K562 (cell line): Measurements from ENCODE around the gene WASHC4.

Experiments
- CREM ChIP-seq: IDR thresholded peaks from 2 replicates; pipeline ENCODE4 v1.6.1; 2014; ENCODE audit warnings: antibody characterized with exemption, low read depth
- KLF16 ChIP-seq: IDR thresholded peaks from 2 replicates; pipeline ENCODE4 v1.6.1; 2016; ENCODE audit warnings: antibody characterized with exemption
- NR1H2 ChIP-seq: sonication (generic); formaldehyde crosslinking; IDR thresholded peaks from 2 replicates; pipeline ENCODE4 v1.4.0; 2020; ENCODE audit warnings: mild to moderate bottlenecking, missing genetic modification reagents
- POLR2A ChIP-seq: fragments of 450-650 bp; conservative IDR thresholded peaks from 2 replicates; pipeline ENCODE4 v1.6.1; 2016
- SIN3B ChIP-seq: fragments of 450-650 bp; IDR thresholded peaks from 2 replicates; pipeline ENCODE4 v1.6.1; 2017; ENCODE audit warnings: low read depth, mild to moderate bottlenecking, moderate library complexity
- SP1 ChIP-seq: sonication (generic); formaldehyde crosslinking; IDR thresholded peaks from 2 replicates; pipeline ENCODE4 v1.8.1; 2022; ENCODE audit warnings: mild to moderate bottlenecking, missing genetic modification reagents
- TF ChIP-seq, protein P1 (sequence below): sonication (generic); formaldehyde crosslinking; IDR thresholded peaks from 2 replicates; pipeline ENCODE4 v1.8.1; 2023; ENCODE audit warnings: mild to moderate bottlenecking, missing genetic modification reagents
- TF ChIP-seq, protein P2 (sequence below): fragments of 250-450 bp; sonication (Bioruptor Pico); IDR thresholded peaks from 2 replicates; pipeline ENCODE4 v1.8.0; 2021; ENCODE audit warnings: mild to moderate bottlenecking, moderate library complexity

- TF ChIP-seq SP1 (CRISPR knock-in tag) (no peak), SIN3B (no peak), CREM (no peak), POLR2A (no peak), KLF16 (no peak), NR1H2 (no peak)
- TF ChIP-seq, protein P1, sequence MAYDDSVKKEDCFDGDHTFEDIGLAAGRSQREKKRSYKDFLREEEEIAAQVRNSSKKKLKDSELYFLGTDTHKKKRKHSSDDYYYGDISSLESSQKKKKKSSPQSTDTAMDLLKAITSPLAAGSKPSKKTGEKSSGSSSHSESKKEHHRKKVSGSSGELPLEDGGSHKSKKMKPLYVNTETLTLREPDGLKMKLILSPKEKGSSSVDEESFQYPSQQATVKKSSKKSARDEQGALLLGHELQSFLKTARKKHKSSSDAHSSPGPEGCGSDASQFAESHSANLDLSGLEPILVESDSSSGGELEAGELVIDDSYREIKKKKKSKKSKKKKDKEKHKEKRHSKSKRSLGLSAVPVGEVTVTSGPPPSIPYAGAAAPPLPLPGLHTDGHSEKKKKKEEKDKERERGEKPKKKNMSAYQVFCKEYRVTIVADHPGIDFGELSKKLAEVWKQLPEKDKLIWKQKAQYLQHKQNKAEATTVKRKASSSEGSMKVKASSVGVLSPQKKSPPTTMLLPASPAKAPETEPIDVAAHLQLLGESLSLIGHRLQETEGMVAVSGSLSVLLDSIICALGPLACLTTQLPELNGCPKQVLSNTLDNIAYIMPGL (CRISPR knock-in tag) = no peak
- TF ChIP-seq, protein P2, sequence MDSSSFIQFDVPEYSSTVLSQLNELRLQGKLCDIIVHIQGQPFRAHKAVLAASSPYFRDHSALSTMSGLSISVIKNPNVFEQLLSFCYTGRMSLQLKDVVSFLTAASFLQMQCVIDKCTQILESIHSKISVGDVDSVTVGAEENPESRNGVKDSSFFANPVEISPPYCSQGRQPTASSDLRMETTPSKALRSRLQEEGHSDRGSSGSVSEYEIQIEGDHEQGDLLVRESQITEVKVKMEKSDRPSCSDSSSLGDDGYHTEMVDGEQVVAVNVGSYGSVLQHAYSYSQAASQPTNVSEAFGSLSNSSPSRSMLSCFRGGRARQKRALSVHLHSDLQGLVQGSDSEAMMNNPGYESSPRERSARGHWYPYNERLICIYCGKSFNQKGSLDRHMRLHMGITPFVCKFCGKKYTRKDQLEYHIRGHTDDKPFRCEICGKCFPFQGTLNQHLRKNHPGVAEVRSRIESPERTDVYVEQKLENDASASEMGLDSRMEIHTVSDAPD = no peak
Observed at GRCh38 chr12:105168006-105168405, 60.5 kb downstream of the WASHC4 start.
